GM23338 (cell line): Measurements from ENCODE around the gene NLRP14. TPM values are rescaled to one million over a fixed set of nuclear protein-coding genes. Genes with fewer than 3 reads are reported as not detected.
A peak's percentile ranks its signal among the peaks of the same experiment; 100 is the strongest.

Source experiments
- ATAC-seq: fragments of 200-7000 bp; cut with Tn5 transposase; 3 replicates; pipeline ENCODE4 v1.9.1; 2020
- DNase-seq: peaks from one replicate; pipeline ENCODE4 v3.0.0-alpha.2; 2015; ENCODE audit warnings: low spot score
- H2AFZ ChIP-seq: fragments of 200-600 bp; sonication (generic); 2 replicates; pipeline ENCODE4 v1.8.0; 2016; ENCODE audit warnings: antibody characterized with exemption, mild to moderate bottlenecking, moderate library complexity
- H3F3A ChIP-seq: fragments of 200-600 bp; sonication (generic); replicated peaks from 2 replicates; pipeline ENCODE4 v1.8.0; 2017; ENCODE audit warnings: antibody characterized with exemption, mixed run types, low read depth
- H3K27ac ChIP-seq: fragments of 200-600 bp; sonication (generic); 2 replicates; pipeline ENCODE4 v1.6.1; 2016; ENCODE audit warnings: low read depth
- H3K27me3 ChIP-seq: fragments of 200-600 bp; sonication (generic); 2 replicates; pipeline ENCODE4 v1.8.0; 2016; ENCODE audit warnings: mild to moderate bottlenecking, mixed run types, moderate library complexity; ENCODE audit not compliant: insufficient read depth
- H3K36me3 ChIP-seq: fragments of 200-600 bp; sonication (generic); 2 replicates; pipeline ENCODE4 v1.8.0; 2016; ENCODE audit warnings: mild to moderate bottlenecking; ENCODE audit not compliant: insufficient read depth
- H3K4me1 ChIP-seq: fragments of 200-600 bp; sonication (generic); 2 replicates; pipeline ENCODE4 v1.8.0; 2016; ENCODE audit warnings: mild to moderate bottlenecking, moderate library complexity; ENCODE audit not compliant: insufficient read depth
- H3K4me2 ChIP-seq: fragments of 200-600 bp; sonication (generic); 2 replicates; pipeline ENCODE4 v1.7.1; 2017; ENCODE audit warnings: mixed run types
- H3K4me3 ChIP-seq: fragments of 200-600 bp; sonication (generic); 2 replicates; pipeline ENCODE4 v1.6.1; 2016; ENCODE audit warnings: mixed run types
- H3K79me2 ChIP-seq: fragments of 200-600 bp; sonication (generic); replicated peaks from 2 replicates; pipeline ENCODE4 v1.8.0; 2017; ENCODE audit warnings: mild to moderate bottlenecking; ENCODE audit not compliant: insufficient read depth
- H3K9me2 ChIP-seq: fragments of 200-600 bp; sonication (generic); 2 replicates; pipeline ENCODE4 v1.8.0; 2017; ENCODE audit not compliant: insufficient read depth
- H4K20me1 ChIP-seq: fragments of 200-600 bp; sonication (generic); replicated peaks from 2 replicates; pipeline ENCODE4 v1.8.0; 2017; ENCODE audit warnings: mild to moderate bottlenecking; ENCODE audit not compliant: insufficient read depth
- H3K27ac Mint-ChIP-seq: 2 replicates; pipeline ENCODE4 v1.8.0; 2020; ENCODE audit warnings: inconsistent platforms, mild to moderate bottlenecking, moderate library complexity, mixed read lengths
- H3K27me3 Mint-ChIP-seq: 3 replicates; pipeline ENCODE4 v1.8.0; 2022; ENCODE audit warnings: low read depth, mild to moderate bottlenecking, moderate library complexity, mixed read lengths, inconsistent platforms; ENCODE audit not compliant: insufficient read depth, poor library complexity
- H3K36me3 Mint-ChIP-seq: 3 replicates; pipeline ENCODE4 v1.8.0; 2021; ENCODE audit warnings: low read depth, mild to moderate bottlenecking, inconsistent platforms, moderate library complexity, mixed read lengths
- H3K4me1 Mint-ChIP-seq: 3 replicates; pipeline ENCODE4 v1.8.0; 2020; ENCODE audit warnings: mild to moderate bottlenecking, inconsistent platforms, mixed read lengths
- H3K4me3 Mint-ChIP-seq: 3 replicates; pipeline ENCODE4 v1.8.0; 2021; ENCODE audit warnings: moderate library complexity, mild to moderate bottlenecking, inconsistent platforms, mixed read lengths
- H3K9me3 Mint-ChIP-seq: 3 replicates; pipeline ENCODE4 v1.8.0; 2020; ENCODE audit warnings: moderate library complexity, mild to moderate bottlenecking, inconsistent platforms, mixed read lengths
- CREB1 ChIP-seq: fragments of 250-450 bp; sonication (Bioruptor Pico); IDR thresholded peaks from 2 replicates; pipeline ENCODE4 v1.5.0; 2020; ENCODE audit warnings: low read depth, mild to moderate bottlenecking, moderate library complexity
- ETS1 ChIP-seq: IDR thresholded peaks from 2 replicates; pipeline ENCODE4 v1.6.1; 2016; ENCODE audit warnings: antibody characterized with exemption
- EZH2 ChIP-seq: fragments of 200-600 bp; sonication (generic); IDR thresholded peaks from one replicate; pipeline ENCODE4 v1.8.0; 2017; ENCODE audit warnings: antibody characterized with exemption, mild to moderate bottlenecking, low read depth; ENCODE audit not compliant: unreplicated experiment
- JUNB ChIP-seq: IDR thresholded peaks from one replicate; pipeline ENCODE4 v1.6.1; 2016; ENCODE audit warnings: antibody characterized with exemption; ENCODE audit not compliant: unreplicated experiment
- NANOG ChIP-seq: IDR thresholded peaks from 2 replicates; pipeline ENCODE4 v1.6.1; 2016; ENCODE audit warnings: antibody characterized with exemption, borderline replicate concordance
- POLR2AphosphoS5 ChIP-seq: IDR thresholded peaks from 2 replicates; pipeline ENCODE4 v1.6.1; 2016; ENCODE audit warnings: antibody characterized with exemption, low read depth
- REST ChIP-seq: IDR thresholded peaks from one replicate; pipeline ENCODE4 v1.6.1; 2018; ENCODE audit warnings: antibody characterized with exemption; ENCODE audit not compliant: unreplicated experiment
- STAT1 ChIP-seq: IDR thresholded peaks from one replicate; pipeline ENCODE4 v1.6.1; 2016; ENCODE audit warnings: antibody characterized with exemption; ENCODE audit not compliant: unreplicated experiment
- ZNF114 ChIP-seq: fragments of 250-450 bp; sonication (Bioruptor Pico); IDR thresholded peaks from 2 replicates; pipeline ENCODE4 v1.5.0; 2020; ENCODE audit warnings: mild to moderate bottlenecking, moderate library complexity
- ZNF331 ChIP-seq: fragments of 250-450 bp; sonication (Bioruptor Pico); IDR thresholded peaks from 2 replicates; pipeline ENCODE4 v1.5.0; 2020; ENCODE audit warnings: low read depth, mild to moderate bottlenecking, moderate library complexity
- polyA plus RNA-seq: library from polyadenylated mRNA; unstranded; fragments of >200 nt; fragmentation: Nextera tagmentation; extraction: Ambion mirVana; gene quantifications from 2 replicates; pipeline ENCODE4 v1.2.1, GENCODE V29; 2016
- total RNA-seq: library from RNA; depleted of rRNA; stranded (reverse); fragments of >200 nt; shearing (Covaris generic); gene quantifications from 2 replicates; pipeline ENCODE4 v1.2.3, GENCODE V29; 2014
- TF ChIP-seq, protein P1 (sequence below), 2 experiments: fragments of 200-600 bp in 1 of 2; sonication (generic) in 1 of 2; conservative IDR thresholded peaks; 2 replicates each; pipeline versions ENCODE4 v1.5.1 to v1.6.1; 2016 to 2017; ENCODE audit warnings: antibody characterized with exemption in 2 of 2, low read depth in 2 of 2, mild to moderate bottlenecking in 2 of 2, moderate library complexity in 1 of 2

The NLRP14 gene
- total and polyA plus RNA-seq, 2 experiments from 2014 or later = 0.10 TPM; not detected in 1

GRCh38 chr11:7060868-7061267 lies 40.6 kb downstream of the NLRP14 start:
- Mint-ChIP-seq H3K27ac (no peak overlapping the region), H3K4me1 (peaks cover 7% of the 10 kb centered on the region; the same call in 2 of the 3 replicates), H3K9me3 (no peaks in the 10 kb centered on the region), H3K27me3 (no peaks in the 10 kb centered on the region), H3K36me3 (no peaks in the 10 kb centered on the region), H3K4me3 (no peak overlapping the region)
- Histone ChIP-seq H4K20me1 (no peaks in the 10 kb centered on the region), H3K9me2 (no peaks in the 10 kb centered on the region), H3K4me2 (no peak overlapping the region), H3K27me3 (no peaks in the 10 kb centered on the region), H3K79me2 (no peaks in the 10 kb centered on the region), H3K36me3 (no peaks in the 10 kb centered on the region), H3K27ac (no peak overlapping the region), H2AFZ (no peak overlapping the region), H3K4me1 (peaks cover 5% of the 10 kb centered on the region; the same call in 1 of the 2 replicates), H3F3A (no peaks in the 10 kb centered on the region), H3K4me3 (no peak overlapping the region)
- TF ChIP-seq ZNF114 (CRISPR knock-in tag) = no peak
- no peak for TF ChIP-seq STAT1
- no peak for TF ChIP-seq POLR2AphosphoS5
- TF ChIP-seq EZH2 = no peak
- no peak for TF ChIP-seq CREB1 (CRISPR knock-in tag)
- no peak for TF ChIP-seq NANOG
- no peak for TF ChIP-seq ZNF331 (CRISPR knock-in tag)
- no peak for TF ChIP-seq ETS1
- no peak for ATAC-seq
- no peak for DNase-seq

- H3K36me3 ChIP-seq = no peaks in the 10 kb centered on the region
- no peaks in the 10 kb centered on the region for H4K20me1 ChIP-seq
- DNase-seq (no peak), ATAC-seq (no peak)
- Mint-ChIP-seq H3K27ac (no peak overlapping the region), H3K9me3 (no peaks in the 10 kb centered on the region), H3K36me3 (no peaks in the 10 kb centered on the region), H3K4me3 (no peak overlapping the region), H3K4me1 (peaks cover 7% of the 10 kb centered on the region; the same call in 2 of the 3 replicates), H3K27me3 (no peaks in the 10 kb centered on the region)
- no peak overlapping the region for H3K27ac ChIP-seq
- no peak overlapping the region; the same call in 1 of the 2 replicates for H3K4me2 ChIP-seq
- no peak overlapping the region for H2AFZ ChIP-seq
- no peaks in the 10 kb centered on the region for H3K79me2 ChIP-seq
- H3K27me3 ChIP-seq = no peaks in the 10 kb centered on the region
- no peaks in the 10 kb centered on the region for H3K9me2 ChIP-seq
- H3F3A ChIP-seq = no peaks in the 10 kb centered on the region
- H3K4me1 ChIP-seq = peaks cover 5% of the 10 kb centered on the region; the same call in 1 of the 2 replicates
- no peak overlapping the region for H3K4me3 ChIP-seq
- TF ChIP-seq STAT1 (no peak), POLR2AphosphoS5 (no peak), JUNB (no peak), REST (peak; percentile 60)
- TF ChIP-seq, protein P1, sequence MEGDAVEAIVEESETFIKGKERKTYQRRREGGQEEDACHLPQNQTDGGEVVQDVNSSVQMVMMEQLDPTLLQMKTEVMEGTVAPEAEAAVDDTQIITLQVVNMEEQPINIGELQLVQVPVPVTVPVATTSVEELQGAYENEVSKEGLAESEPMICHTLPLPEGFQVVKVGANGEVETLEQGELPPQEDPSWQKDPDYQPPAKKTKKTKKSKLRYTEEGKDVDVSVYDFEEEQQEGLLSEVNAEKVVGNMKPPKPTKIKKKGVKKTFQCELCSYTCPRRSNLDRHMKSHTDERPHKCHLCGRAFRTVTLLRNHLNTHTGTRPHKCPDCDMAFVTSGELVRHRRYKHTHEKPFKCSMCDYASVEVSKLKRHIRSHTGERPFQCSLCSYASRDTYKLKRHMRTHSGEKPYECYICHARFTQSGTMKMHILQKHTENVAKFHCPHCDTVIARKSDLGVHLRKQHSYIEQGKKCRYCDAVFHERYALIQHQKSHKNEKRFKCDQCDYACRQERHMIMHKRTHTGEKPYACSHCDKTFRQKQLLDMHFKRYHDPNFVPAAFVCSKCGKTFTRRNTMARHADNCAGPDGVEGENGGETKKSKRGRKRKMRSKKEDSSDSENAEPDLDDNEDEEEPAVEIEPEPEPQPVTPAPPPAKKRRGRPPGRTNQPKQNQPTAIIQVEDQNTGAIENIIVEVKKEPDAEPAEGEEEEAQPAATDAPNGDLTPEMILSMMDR (conservative IDR thresholded peaks at IDR 0.05; ENCODE audit: low read depth in 2 of 2) = no peak
These were observed 42.3 kb downstream of the NLRP14 start for GRCh38 chr11:7062534-7062933.
